ENCODE data around the gene OCEL1.

DNA sequence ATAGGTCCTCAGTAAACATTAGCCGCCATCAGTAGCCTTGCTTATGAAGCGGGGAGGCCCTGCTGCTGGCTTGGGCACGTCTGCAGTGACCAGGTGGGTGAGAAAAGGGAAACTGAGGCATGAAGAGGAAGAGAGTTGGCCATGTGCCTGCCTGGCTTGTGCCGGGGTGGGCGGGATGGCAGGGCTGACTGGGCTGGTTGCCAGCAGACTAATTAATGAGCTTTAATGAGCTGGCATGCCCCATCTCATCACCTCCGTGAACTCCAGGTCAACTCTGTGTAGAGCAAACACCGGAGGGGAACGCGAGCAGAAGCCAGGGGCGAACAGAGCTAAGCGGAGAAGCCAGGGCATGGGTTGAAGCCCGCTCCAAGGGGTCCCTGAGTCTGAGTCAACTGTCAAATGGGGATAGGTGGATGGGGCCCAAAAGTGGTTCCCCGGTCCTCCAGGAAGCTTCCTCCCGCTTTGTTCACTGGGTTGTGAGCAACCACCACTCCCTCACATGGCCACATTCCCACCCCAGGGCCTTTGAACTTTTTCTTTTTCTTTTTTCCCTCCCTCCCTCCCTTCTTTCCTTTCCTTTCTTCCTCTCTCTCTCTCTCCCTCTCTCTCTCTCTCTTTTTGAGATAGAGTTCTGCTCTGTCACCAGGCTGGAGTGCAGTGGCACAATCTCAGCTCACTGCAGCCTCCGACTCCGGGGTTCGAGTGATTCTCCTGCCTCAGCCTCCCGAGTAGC lies 11.0 kb downstream of the OCEL1 start:
- TF ChIP-seq, protein P1, sequence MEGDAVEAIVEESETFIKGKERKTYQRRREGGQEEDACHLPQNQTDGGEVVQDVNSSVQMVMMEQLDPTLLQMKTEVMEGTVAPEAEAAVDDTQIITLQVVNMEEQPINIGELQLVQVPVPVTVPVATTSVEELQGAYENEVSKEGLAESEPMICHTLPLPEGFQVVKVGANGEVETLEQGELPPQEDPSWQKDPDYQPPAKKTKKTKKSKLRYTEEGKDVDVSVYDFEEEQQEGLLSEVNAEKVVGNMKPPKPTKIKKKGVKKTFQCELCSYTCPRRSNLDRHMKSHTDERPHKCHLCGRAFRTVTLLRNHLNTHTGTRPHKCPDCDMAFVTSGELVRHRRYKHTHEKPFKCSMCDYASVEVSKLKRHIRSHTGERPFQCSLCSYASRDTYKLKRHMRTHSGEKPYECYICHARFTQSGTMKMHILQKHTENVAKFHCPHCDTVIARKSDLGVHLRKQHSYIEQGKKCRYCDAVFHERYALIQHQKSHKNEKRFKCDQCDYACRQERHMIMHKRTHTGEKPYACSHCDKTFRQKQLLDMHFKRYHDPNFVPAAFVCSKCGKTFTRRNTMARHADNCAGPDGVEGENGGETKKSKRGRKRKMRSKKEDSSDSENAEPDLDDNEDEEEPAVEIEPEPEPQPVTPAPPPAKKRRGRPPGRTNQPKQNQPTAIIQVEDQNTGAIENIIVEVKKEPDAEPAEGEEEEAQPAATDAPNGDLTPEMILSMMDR (conservative IDR thresholded peaks at IDR 0.05 in 1 of 2, IDR thresholded peaks at IDR 0.05 in 1 of 2; ENCODE audit: low read depth in 1 of 2, low read length in 2 of 2): no peak
- no peak for TF ChIP-seq EZH2 (IDR thresholded peaks at IDR 0.05; ENCODE audit: low read length, missing control alignments)

All from fibroblast of lung (primary cell).